ENCODE results near the gene CCL21. TPM values are rescaled to one million over a fixed set of nuclear protein-coding genes. Genes with fewer than 3 reads are reported as not detected.

The CCL21 gene
- total and polyA plus RNA-seq, 12 donors: 2.2 to 295 (median 33.0) TPM

DNA sequence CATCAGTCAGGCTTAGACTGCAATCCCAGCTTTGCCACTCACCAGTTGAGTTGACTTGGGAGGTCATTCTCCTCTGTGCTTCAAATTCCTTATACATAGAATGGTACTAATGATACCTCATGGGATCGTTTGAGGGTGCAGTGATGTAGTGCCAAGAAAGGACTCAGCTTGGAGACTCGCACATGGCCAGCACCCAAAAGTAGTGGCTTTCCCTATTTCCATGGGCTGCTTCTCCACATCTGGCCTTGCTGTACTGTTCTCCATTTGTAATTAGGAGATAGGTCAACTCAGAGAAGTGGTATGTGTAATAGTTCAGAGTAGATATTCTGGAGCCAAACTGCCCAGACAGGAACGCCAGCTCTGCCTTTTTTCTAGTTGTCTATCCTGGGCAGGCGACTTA, 24.3 kb downstream of the CCL21 start:
- TF ChIP-seq, protein P1, sequence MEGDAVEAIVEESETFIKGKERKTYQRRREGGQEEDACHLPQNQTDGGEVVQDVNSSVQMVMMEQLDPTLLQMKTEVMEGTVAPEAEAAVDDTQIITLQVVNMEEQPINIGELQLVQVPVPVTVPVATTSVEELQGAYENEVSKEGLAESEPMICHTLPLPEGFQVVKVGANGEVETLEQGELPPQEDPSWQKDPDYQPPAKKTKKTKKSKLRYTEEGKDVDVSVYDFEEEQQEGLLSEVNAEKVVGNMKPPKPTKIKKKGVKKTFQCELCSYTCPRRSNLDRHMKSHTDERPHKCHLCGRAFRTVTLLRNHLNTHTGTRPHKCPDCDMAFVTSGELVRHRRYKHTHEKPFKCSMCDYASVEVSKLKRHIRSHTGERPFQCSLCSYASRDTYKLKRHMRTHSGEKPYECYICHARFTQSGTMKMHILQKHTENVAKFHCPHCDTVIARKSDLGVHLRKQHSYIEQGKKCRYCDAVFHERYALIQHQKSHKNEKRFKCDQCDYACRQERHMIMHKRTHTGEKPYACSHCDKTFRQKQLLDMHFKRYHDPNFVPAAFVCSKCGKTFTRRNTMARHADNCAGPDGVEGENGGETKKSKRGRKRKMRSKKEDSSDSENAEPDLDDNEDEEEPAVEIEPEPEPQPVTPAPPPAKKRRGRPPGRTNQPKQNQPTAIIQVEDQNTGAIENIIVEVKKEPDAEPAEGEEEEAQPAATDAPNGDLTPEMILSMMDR (IDR thresholded peaks at IDR 0.05): no peak
- TF ChIP-seq POLR2A (IDR thresholded peaks at IDR 0.05): no peak
- 78 to 95% (median 88%) methylated on average over 4 of the region's 4 CpGs for WGBS, 4 donors
- no peaks in the 10 kb centered on the region for H3K9me3 ChIP-seq (replicated peaks in 1 of 3)
- no peaks in the 10 kb centered on the region for H3K4me1 ChIP-seq (replicated peaks in 1 of 2)
- no peak for DNase-seq
- no peak overlapping the region for H3K4me3 ChIP-seq
- no peaks in the 10 kb centered on the region for H3K36me3 ChIP-seq (replicated peaks in 1 of 2)
- no peaks in the 10 kb centered on the region for H3K27me3 ChIP-seq
- intact Hi-C loops (cut with DNase I): no loop called here
- H3K27ac ChIP-seq: no peak overlapping the region

- no peak for DNase-seq
- Histone ChIP-seq H3K4me3 (no peak overlapping the region), H3K27me3 (no peaks in the 10 kb centered on the region), H3K27ac (no peak overlapping the region), H3K36me3 (replicated peaks in 1 of 2) (no peaks in the 10 kb centered on the region), H3K4me1 (replicated peaks in 1 of 2) (no peaks in the 10 kb centered on the region), H3K9me3 (replicated peaks in 1 of 3) (no peaks in the 10 kb centered on the region)
- WGBS, 4 donors: 84 to 98% (median 97%) methylated on average over 4 of the region's 4 CpGs
- intact Hi-C loops (cut with DNase I): no loop called here
- no peak for TF ChIP-seq POLR2A (IDR thresholded peaks at IDR 0.05)
- TF ChIP-seq, protein P1 (IDR thresholded peaks at IDR 0.05): no peak
Measured at GRCh38 chr9:34684816-34685215, 25.1 kb downstream of the CCL21 start.

- intact Hi-C loops (cut with DNase I): no loop called here
Measured at GRCh38 chr9:34684145-34684544, 25.8 kb downstream of the CCL21 start.

GRCh38 chr9:34675869-34676268, 34.1 kb downstream of the CCL21 start:
- Histone ChIP-seq H3K4me3 (no peak overlapping the region), H3K27ac (no peak overlapping the region), H3K36me3 (replicated peaks in 1 of 2) (no peaks in the 10 kb centered on the region), H3K4me1 (replicated peaks in 1 of 2) (no peaks in the 10 kb centered on the region), H3K27me3 (no peaks in the 10 kb centered on the region), H3K9me3 (replicated peaks in 1 of 3) (no peaks in the 10 kb centered on the region)
- 89 to 100% (median 93%) methylated on average over 2 of the region's 2 CpGs for WGBS, 4 donors
- intact Hi-C loops (cut with DNase I): no loop called here
- DNase-seq: no peak
- TF ChIP-seq POLR2A (IDR thresholded peaks at IDR 0.05): no peak
- TF ChIP-seq, protein P1 (IDR thresholded peaks at IDR 0.05): no peak

More at GRCh38 chr9:34684145-34684544, 25.8 kb downstream of the CCL21 start:
- Histone ChIP-seq H3K4me3 (no peak overlapping the region), H3K27ac (no peak overlapping the region), H3K4me1 (replicated peaks in 1 of 2) (no peaks in the 10 kb centered on the region), H3K36me3 (replicated peaks in 1 of 2) (no peaks in the 10 kb centered on the region), H3K9me3 (replicated peaks in 1 of 3) (no peaks in the 10 kb centered on the region), H3K27me3 (no peaks in the 10 kb centered on the region)
- TF ChIP-seq, protein P1 (IDR thresholded peaks at IDR 0.05): no peak
- no peak for TF ChIP-seq POLR2A (IDR thresholded peaks at IDR 0.05)
- WGBS, 4 donors: 90 to 93% (median 91%) methylated on average over 3 to 4 of the region's 4 CpGs
- no peak for DNase-seq

Data from adrenal gland (tissue), 12 donors.